Measurements from ENCODE around the gene CAMK2A. TPM values are rescaled to one million over a fixed set of nuclear protein-coding genes. Genes with fewer than 3 reads are reported as not detected.

The CAMK2A gene
- total RNA-seq: 0.78 and 0.86 TPM in 2 replicates

GRCh38 chr5:150289551-150290390 is at the start of gene CAMK2A:
CAMK2A (minus strand) TSS chr5:150289773; CDS start chr5:150289625, 148 bp downstream.

GRCh38 chr5:150302301-150303069 is 12.9 kb upstream of the CAMK2A start, which contains the start of gene ARSI:
ARSI (minus strand) TSS chr5:150302905; CDS start chr5:150302373, 532 bp downstream.

DNA sequence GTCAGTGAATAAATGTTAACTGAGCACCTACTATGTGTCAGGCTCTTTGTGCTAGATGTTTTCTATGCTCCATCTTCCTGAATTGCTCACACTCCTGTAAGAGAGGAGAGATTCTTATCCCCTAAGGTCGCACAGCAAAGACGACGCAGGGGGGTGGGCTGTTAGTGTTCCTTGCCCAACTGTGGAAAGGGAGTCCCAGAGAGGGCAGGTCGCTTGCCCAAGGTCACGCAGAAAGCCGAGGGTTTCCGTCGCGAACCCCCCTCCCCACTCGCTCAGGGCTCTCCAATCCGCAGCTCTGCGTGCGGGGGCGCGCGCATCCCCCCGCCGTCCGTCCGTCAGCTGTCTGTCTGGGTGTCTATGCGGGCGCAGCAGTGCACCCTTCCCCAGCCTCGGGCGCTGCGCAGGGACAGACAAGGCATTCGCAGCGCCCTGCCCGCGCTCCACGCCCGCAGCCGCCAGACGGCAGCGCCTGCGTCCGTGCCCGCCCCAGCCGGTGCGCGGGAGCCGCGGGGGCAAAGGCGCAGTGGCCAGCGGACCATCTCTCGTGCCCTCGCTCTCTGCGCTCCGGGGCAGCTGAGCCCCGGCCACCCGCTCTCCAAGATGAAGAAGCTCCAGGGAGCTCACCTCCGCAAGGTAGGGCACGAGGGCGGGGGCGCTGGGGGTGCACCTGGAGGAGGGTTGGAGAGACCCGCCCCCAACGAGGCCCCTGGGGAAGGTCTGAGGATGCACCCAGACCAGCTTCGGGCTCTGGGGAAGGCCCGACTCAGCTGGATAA is 99.7 kb downstream of the CAMK2A start, which contains the start of gene SLC6A7:
SLC6A7 (plus strand) TSS at position 335 of the 775 bp plus-strand sequence; CDS start at position 601, 266 bp downstream.

Other genes starting within 250 kb of the CAMK2A start
- gene CSF1R, start 203.2 kb downstream of the CAMK2A start, total RNA-seq: not detected in 2 replicates
- gene PDGFRB, start 133.9 kb downstream of the CAMK2A start, total RNA-seq: 111 and 137 TPM in 2 replicates
- gene CDX1, start 123.0 kb downstream of the CAMK2A start, total RNA-seq: 0.22 TPM in 1 of 2 replicates, not detected in the other
- not detected in 2 replicates for gene SLC6A7, start 99.7 kb downstream of the CAMK2A start, total RNA-seq
- 7.2 and 8.0 TPM in 2 replicates for gene ARSI, start 13.1 kb upstream of the CAMK2A start, total RNA-seq
- 8.8 and 10.8 TPM in 2 replicates for gene TCOF1, start 67.9 kb upstream of the CAMK2A start, total RNA-seq
- gene CD74, start 123.1 kb upstream of the CAMK2A start, total RNA-seq: 2.0 and 5.9 TPM in 2 replicates
- gene RPS14, start 160.0 kb upstream of the CAMK2A start, total RNA-seq: 2,779 and 2,846 TPM in 2 replicates
- 45.8 and 60.5 TPM in 2 replicates for gene NDST1, start 218.4 kb upstream of the CAMK2A start, total RNA-seq